ENCODE results near the gene SLC37A3.

Gene SLC37A3

GRCh38 chr7:140300243-140301136 lies 97.8 kb downstream of the SLC37A3 start:
- TF ChIP-seq CTCF (IDR thresholded peaks at IDR 0.05; ENCODE audit: insufficient read depth, low read depth, low read length, missing control alignments) = no peak
- no peak overlapping the region for H3K4me3 ChIP-seq (ENCODE audit: low read depth, low read length)
- DNase-seq (ENCODE audit: low read depth) = no peak

GRCh38 chr7:140298213-140298612 lies 100.1 kb downstream of the SLC37A3 start:
- TF ChIP-seq CTCF (IDR thresholded peaks at IDR 0.05; ENCODE audit: insufficient read depth, low read depth, low read length, missing control alignments) = no peak
- no peak overlapping the region for H3K4me3 ChIP-seq (ENCODE audit: low read depth, low read length)
- no peak for DNase-seq (ENCODE audit: low read depth)

- no peak for DNase-seq (ENCODE audit: low read depth)
- no peak overlapping the region for H3K4me3 ChIP-seq (ENCODE audit: low read depth, low read length)
- TF ChIP-seq CTCF (IDR thresholded peaks at IDR 0.05; ENCODE audit: insufficient read depth, low read depth, low read length, missing control alignments) = no peak
Measured at GRCh38 chr7:140297192-140297591, 101.1 kb downstream of the SLC37A3 start.

- no peak overlapping the region for H3K4me3 ChIP-seq (ENCODE audit: low read depth, low read length)
- no peak for DNase-seq (ENCODE audit: low read depth)
- no peak for TF ChIP-seq CTCF (IDR thresholded peaks at IDR 0.05; ENCODE audit: insufficient read depth, low read depth, low read length, missing control alignments)
Measured at GRCh38 chr7:140295224-140295738, 103.0 kb downstream of the SLC37A3 start.

DNA sequence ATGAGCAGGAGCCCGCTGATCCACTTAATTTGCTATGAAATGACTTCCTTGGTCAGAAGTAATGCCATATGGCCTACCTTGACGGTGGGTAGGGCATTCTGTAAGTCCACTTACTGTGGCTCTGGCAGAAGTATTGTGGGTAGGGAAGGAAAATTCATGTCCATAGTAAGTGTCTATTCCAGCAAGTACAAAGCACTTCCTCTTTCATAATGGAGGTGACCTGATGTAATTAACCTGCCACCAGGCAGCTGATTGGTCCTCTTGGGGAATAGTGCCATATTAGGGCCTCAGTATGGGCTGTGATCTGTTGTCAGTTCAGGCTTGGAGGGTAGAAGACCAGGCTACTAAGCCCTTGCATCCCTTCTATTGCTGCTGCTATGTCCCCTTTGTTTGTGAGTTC lies 103.9 kb downstream of the SLC37A3 start:
- no peak overlapping the region for H3K4me3 ChIP-seq (ENCODE audit: low read depth, low read length)
- DNase-seq (ENCODE audit: low read depth) = no peak
- no peak for TF ChIP-seq CTCF (IDR thresholded peaks at IDR 0.05; ENCODE audit: insufficient read depth, low read depth, low read length, missing control alignments)

GRCh38 chr7:140292438-140292837 lies 105.9 kb downstream of the SLC37A3 start:
- DNase-seq (ENCODE audit: low read depth) = no peak
- H3K4me3 ChIP-seq (ENCODE audit: low read depth, low read length) = no peak overlapping the region
- no peak for TF ChIP-seq CTCF (IDR thresholded peaks at IDR 0.05; ENCODE audit: insufficient read depth, low read depth, low read length, missing control alignments)

Measured in GM12865 (cell line).